RWPE1 (cell line): ENCODE data around the gene SND1.

Experiments used
- CTCF ChIA-PET: fragments of 350-600 bp; sonication (Branson Sonifier 250); formaldehyde crosslinking; extraction: SDS; loops from one replicate; lab custom pipeline; 2021; lab: Yijun Ruan, JAX
- POLR2A ChIA-PET: fragments of 400-600 bp; formaldehyde crosslinking; extraction: SDS; loops from one replicate; lab custom pipeline; 2020; ENCODE audit warnings: antibody characterized with exemption; ENCODE audit not compliant: low non-redundant PET; lab: Yijun Ruan, JAX
- DNase-seq: peaks from one replicate; pipeline ENCODE4 v3.0.0; 2012; ENCODE audit warnings: low spot score
- H3K27ac ChIP-seq: fragments of 450-650 bp; 2 replicates; pipeline ENCODE4 v1.5.1; 2017
- TF ChIP-seq, protein P1 (sequence below): fragments of 450-650 bp; conservative IDR thresholded peaks from 2 replicates; pipeline ENCODE4 v1.5.1; 2017; ENCODE audit warnings: low read depth, mild to moderate bottlenecking

SND1 gene

DNA sequence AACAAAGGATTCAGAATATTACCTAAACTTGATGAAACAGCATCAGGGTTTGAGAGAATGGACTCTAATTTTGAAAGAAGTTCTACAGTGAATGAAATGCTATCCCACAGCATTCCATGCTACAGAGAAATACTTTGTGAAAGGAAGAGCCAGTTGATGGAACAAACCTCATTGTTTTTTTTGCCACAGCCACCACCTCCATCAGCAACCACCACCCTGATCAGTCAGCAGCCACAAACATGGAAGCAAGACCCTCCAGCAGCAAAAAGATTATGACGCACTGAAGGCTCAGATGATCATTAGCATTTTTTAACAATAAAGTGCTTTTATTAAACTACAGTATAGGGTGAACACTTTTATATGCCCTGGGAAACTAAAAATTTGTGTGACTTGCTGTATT lies 280.5 kb downstream of the SND1 start:
- ChIA-PET POLR2A (no interaction called here), CTCF (interaction anchor here (0.6 kb wide), 2 partner anchors 10 to 259 kb away, joined by 3 read pairs; no protein-coding TSS in a partner anchor)
- TF ChIP-seq, protein P1, sequence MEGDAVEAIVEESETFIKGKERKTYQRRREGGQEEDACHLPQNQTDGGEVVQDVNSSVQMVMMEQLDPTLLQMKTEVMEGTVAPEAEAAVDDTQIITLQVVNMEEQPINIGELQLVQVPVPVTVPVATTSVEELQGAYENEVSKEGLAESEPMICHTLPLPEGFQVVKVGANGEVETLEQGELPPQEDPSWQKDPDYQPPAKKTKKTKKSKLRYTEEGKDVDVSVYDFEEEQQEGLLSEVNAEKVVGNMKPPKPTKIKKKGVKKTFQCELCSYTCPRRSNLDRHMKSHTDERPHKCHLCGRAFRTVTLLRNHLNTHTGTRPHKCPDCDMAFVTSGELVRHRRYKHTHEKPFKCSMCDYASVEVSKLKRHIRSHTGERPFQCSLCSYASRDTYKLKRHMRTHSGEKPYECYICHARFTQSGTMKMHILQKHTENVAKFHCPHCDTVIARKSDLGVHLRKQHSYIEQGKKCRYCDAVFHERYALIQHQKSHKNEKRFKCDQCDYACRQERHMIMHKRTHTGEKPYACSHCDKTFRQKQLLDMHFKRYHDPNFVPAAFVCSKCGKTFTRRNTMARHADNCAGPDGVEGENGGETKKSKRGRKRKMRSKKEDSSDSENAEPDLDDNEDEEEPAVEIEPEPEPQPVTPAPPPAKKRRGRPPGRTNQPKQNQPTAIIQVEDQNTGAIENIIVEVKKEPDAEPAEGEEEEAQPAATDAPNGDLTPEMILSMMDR, result no peak

DNA sequence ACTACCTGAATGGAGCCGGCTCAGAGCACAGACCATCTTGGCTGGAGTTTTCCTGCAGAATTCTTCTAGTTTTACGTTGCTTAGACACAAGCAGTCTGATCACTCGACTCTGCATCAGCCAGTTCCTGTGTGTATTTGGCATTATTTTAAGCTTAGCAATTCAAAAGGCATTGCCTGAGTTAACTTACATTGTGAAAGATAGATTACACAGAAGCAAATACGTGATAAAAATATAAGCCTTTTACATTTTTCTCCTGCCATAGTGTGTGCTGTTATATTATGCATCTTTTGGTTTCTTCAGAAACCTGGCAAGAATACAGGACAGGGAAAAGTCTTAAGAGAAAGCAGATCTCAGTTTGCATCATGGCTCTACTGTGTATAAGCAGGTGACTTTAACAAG lies 281.2 kb downstream of the SND1 start:
- TF ChIP-seq, protein P1, result no peak
- H3K27ac ChIP-seq, result no peak overlapping the region
- no peak for DNase-seq
- CTCF ChIA-PET, result interaction anchor here (0.6 kb wide), 2 partner anchors 10 to 260 kb away, joined by 3 read pairs; no protein-coding TSS in a partner anchor
- POLR2A ChIA-PET, result no interaction called here

More for the DNA sequence above, 280.5 kb downstream of the SND1 start:
- no peak overlapping the region for H3K27ac ChIP-seq
- no peak for DNase-seq

DNA sequence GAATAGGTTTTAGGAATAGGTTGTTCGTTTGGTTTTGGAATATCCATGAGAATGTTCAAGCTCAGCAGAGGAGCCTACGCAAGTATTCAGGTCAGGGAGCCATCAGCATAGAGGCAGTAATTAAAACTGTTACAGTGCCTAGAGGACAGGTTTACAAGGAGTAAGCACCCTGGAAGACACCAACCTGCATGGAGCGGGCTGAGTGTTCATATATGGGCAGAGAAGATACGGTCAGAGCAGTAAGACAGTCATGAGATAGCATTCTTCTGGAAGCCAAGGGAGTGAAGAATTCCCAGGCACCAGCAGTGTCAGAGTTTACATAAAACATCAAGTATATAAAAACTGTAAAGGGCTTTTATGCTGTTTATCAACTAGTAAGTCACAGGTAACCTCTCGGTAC lies 282.7 kb downstream of the SND1 start:
- CTCF ChIA-PET, result no interaction called here
- DNase-seq, result no peak
- TF ChIP-seq, protein P1, result no peak
- POLR2A ChIA-PET, result no interaction called here
- no peak overlapping the region for H3K27ac ChIP-seq

DNA sequence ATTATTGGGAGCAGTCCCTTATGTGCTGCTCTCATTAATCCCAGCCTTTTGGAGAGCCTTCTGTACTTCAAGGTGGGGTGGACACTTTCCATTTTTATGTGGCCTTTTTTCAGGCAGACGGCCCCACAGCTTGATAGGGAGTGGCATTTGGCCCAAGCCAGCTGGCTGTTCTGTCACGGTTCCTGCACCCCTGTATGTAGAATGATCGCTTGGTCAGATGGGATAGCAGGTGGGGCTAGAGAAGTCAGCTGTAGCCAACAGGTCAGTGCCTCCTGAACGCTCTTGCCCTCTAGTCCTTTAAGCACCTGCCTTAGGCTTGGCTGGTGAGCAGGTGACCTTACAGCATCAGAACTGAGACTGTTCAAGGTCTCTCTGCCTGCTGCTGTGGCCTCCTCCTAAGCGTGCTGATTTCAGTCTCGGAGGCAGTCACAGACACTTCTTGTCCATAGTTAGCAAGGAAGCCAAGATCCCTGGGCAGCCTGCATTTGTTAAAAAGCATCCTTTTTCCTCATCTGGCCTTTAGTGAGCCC lies 283.9 kb downstream of the SND1 start:
- TF ChIP-seq, protein P1, result no peak
- ChIA-PET POLR2A (no interaction called here), CTCF (no interaction called here)

DNA sequence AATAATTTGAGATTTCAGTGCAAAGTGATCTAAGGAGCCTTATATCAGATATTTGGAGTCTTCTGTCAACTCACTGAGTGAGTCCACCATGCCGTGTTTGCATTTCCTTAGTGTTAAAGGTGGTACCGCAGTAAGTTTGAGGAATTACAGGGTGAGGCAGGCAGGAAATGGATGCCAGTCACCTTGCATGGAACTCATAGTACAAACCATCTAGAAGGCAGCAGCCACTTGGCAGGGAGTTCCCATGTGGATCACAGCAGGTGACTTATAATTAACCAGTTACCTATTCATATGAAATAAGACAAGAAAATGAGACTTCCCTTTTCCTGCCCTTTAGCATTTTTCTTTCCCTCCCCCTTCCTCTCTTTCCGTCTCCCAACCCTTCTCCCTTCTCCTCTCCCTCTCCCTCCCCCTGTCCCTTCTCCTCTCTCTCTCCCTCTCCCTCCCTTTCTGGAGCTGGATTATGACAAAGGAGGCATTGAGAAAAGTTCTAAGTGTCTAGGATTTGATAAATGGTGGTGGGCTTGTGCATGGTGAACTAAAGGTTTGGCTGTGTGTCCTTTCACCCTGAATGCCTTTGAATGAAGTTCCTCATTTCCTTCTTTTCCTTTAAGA lies 285.2 kb downstream of the SND1 start:
- DNase-seq, result no peak
- H3K27ac ChIP-seq, result no peak overlapping the region
- TF ChIP-seq, protein P1, result no peak
- POLR2A ChIA-PET, result no interaction called here
- CTCF ChIA-PET, result no interaction called here

More for the DNA sequence above, 283.9 kb downstream of the SND1 start:
- no peak overlapping the region for H3K27ac ChIP-seq
- DNase-seq, result no peak

DNA sequence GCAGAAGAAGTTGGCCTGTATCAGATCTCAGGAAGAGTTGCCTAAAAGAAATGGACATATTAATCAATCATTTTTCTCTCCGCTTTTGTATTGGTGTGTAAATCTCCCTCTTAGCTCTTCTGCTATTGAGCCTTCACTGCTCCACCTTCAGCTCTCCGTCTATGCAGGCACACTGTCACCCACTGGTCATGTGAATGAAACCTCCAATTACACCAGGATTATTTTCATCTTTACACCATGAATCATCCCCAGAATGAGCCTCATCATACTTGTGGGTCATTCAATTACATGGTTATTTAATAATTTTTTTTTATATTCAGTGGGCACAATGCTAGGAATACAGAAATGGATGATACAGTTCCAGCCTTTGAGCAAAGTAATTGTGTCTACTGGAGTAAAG lies 286.6 kb downstream of the SND1 start:
- peak; percentile 60 for DNase-seq
- TF ChIP-seq, protein P1, result no peak
- CTCF ChIA-PET, result interaction anchor here (0.6 kb wide), 1 partner anchor 13 kb away, joined by 6 read pairs; no protein-coding TSS in a partner anchor
- POLR2A ChIA-PET, result no interaction called here
- H3K27ac ChIP-seq, result no peak overlapping the region
